ENCODE results near the gene ATAD5.

GRCh38 chr17:30869005-30869404 is 37.2 kb downstream of the ATAD5 start:
- TF ChIP-seq POLR2A (IDR thresholded peaks at IDR 0.05; ENCODE audit: low read length) (no peak), GATA1 (IDR thresholded peaks at IDR 0.05; ENCODE audit: low read depth, low read length) (no peak)
